Keratinocyte (primary cell): ENCODE data around the gene AGAP1. TPM values are rescaled to one million over a fixed set of nuclear protein-coding genes. Genes with fewer than 3 reads are reported as not detected.

Experiments
- DNase-seq: peaks from one replicate; pipeline ENCODE4 v3.0.0-alpha.2; 2011; ENCODE audit warnings: low read depth, missing footprints, low spot score
- FAIRE-seq: peaks from 2 replicates; lab custom pipeline; 2011; peaks lifted over from hg19 to GRCh38; lab: Jason Lieb, UNC
- H2AFZ ChIP-seq: 2 replicates; pipeline ENCODE4 v1.6.0; 2012; ENCODE audit warnings: low read length, control low read depth, inconsistent platforms; ENCODE audit not compliant: control insufficient read depth
- H3K27ac ChIP-seq: 2 replicates; pipeline ENCODE4 v1.5.1; 2011; ENCODE audit warnings: low read length; ENCODE audit not compliant: control insufficient read depth, insufficient read depth
- H3K27me3 ChIP-seq: 3 replicates; pipeline ENCODE4 v1.6.0; 2011; ENCODE audit warnings: low read length; ENCODE audit not compliant: control insufficient read depth, insufficient read depth; ENCODE audit errors: extremely low read depth
- H3K36me3 ChIP-seq, 2 experiments: 2 replicates in 1 of 2; 3 replicates in 1 of 2; pipeline ENCODE4 v1.5.1; 2011; ENCODE audit warnings: low read length in 2 of 2, mild to moderate bottlenecking in 1 of 2; ENCODE audit not compliant: control insufficient read depth in 2 of 2, insufficient read depth in 2 of 2; ENCODE audit errors: extremely low read depth in 1 of 2
- H3K4me1 ChIP-seq: 3 replicates; pipeline ENCODE4 v1.5.1; 2011; ENCODE audit warnings: low read length; ENCODE audit not compliant: control insufficient read depth, insufficient read depth; ENCODE audit errors: extremely low read depth
- H3K4me2 ChIP-seq: 3 replicates; pipeline ENCODE4 v1.6.0; 2011; ENCODE audit warnings: low read depth, low read length; ENCODE audit not compliant: control insufficient read depth, insufficient read depth; ENCODE audit errors: extremely low read depth
- H3K4me3 ChIP-seq, 3 experiments: fragments of 200-600 bp in 1 of 3; sonication (generic) in 1 of 3; 2 replicates in 2 of 3; 3 replicates in 1 of 3; pipeline ENCODE4 v1.5.1; 2011 to 2016; ENCODE audit warnings: low read length in 3 of 3, mild to moderate bottlenecking in 3 of 3, control low read depth in 2 of 3, inconsistent platforms in 1 of 3, low read depth in 1 of 3, mixed read lengths in 1 of 3, mixed run types in 1 of 3, moderate library complexity in 1 of 3; ENCODE audit not compliant: control insufficient read depth in 2 of 3, insufficient read depth in 2 of 3; ENCODE audit errors: extremely low read depth in 1 of 3
- H3K79me2 ChIP-seq: 2 replicates; pipeline ENCODE4 v1.6.0; 2012; ENCODE audit warnings: low read length; ENCODE audit not compliant: control insufficient read depth, insufficient read depth
- H3K9ac ChIP-seq: 3 replicates; pipeline ENCODE4 v1.6.0; 2011; ENCODE audit warnings: low read length; ENCODE audit not compliant: control insufficient read depth, insufficient read depth; ENCODE audit errors: extremely low read depth
- H3K9me1 ChIP-seq: 3 replicates; pipeline ENCODE4 v1.6.0; 2011; ENCODE audit warnings: low read length; ENCODE audit not compliant: control insufficient read depth, insufficient read depth; ENCODE audit errors: extremely low read depth
- H3K9me3 ChIP-seq: 2 replicates; pipeline ENCODE4 v1.5.1; 2012; ENCODE audit warnings: low read depth, low read length; ENCODE audit not compliant: control insufficient read depth
- H4K20me1 ChIP-seq: 3 replicates; pipeline ENCODE4 v1.6.0; 2011; ENCODE audit warnings: low read length; ENCODE audit not compliant: control insufficient read depth, insufficient read depth; ENCODE audit errors: extremely low read depth
- EZH2 ChIP-seq: IDR thresholded peaks from one replicate; pipeline ENCODE4 v1.6.1; 2012; ENCODE audit warnings: inconsistent platforms, mild to moderate bottlenecking, low read length, moderate library complexity
- dilution Hi-C: fragments of 300-500 bp; cut with MboI; formaldehyde crosslinking; loops from one replicate; pipeline ENCODE4 v1.7.0; 2020; ENCODE audit warnings: low sequenced_read_pairs; ENCODE audit not compliant: extremely low pct_ligation_motif_present
- polyA plus RNA-seq, 5 experiments: library from polyadenylated mRNA; depleted of rRNA in 3 of 5; stranded (reverse) in 3 of 5; stranded (forward) in 1 of 5; unstranded in 1 of 5; fragments of >200 nt; gene quantifications; 1 replicate in 1 of 5; 2 replicates in 3 of 5; 3 replicates in 1 of 5; pipeline versions ENCODE4 v1.2.1 to v1.2.3, GENCODE V29; 2011 to 2012; ENCODE audit warnings: missing spikeins in 2 of 5, low read depth in 1 of 5, low replicate concordance in 1 of 5
- TF ChIP-seq, protein P1 (sequence below), 3 experiments: IDR thresholded peaks in 1 of 3; conservative IDR thresholded peaks in 1 of 3; optimal IDR thresholded peaks in 1 of 3; 2 replicates in 2 of 3; 3 replicates in 1 of 3; pipeline versions ENCODE3 to v1.5.1; 2011; ENCODE audit warnings: low read length in 3 of 3, mild to moderate bottlenecking in 3 of 3, moderate library complexity in 2 of 3, control low read depth in 1 of 3, inconsistent platforms in 1 of 3; ENCODE audit not compliant: insufficient read depth in 2 of 3; ENCODE audit errors: extremely low read depth in 1 of 3

The AGAP1 gene
- polyA plus RNA-seq, 1 donor (not counting 4 experiments of a cell fraction or from before 2014, with no cell fraction given), result 12.6 TPM

DNA sequence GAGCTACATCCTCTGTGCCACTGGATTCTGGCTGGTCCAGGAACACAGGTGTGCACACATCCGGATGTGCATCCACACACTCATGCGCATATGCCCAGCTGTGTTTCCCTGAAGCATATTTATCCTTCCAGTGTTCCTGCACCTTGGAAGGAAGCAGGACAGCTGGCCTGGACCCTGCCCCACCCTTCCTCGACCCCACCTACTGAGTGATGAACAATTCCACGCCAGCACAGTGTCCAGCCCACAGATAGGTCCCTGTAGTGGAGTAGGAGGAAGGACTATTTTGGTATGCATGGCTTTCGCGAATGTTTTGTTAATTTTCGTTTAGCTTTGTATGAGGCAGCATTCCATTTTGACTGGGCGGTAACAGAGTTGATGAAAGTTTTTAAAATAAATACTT lies 211.5 kb downstream of the AGAP1 start:
- Histone ChIP-seq H2AFZ (no peak overlapping the region), H3K9me1 (peaks cover 4% of the 10 kb centered on the region), H3K9me3 (no peaks in the 10 kb centered on the region), H3K27ac (no peak overlapping the region), H3K9ac (no peak overlapping the region), H3K4me2 (no peak overlapping the region), H3K79me2 (peaks cover 23% of the 10 kb centered on the region), H3K4me1 (peaks cover 29% of the 10 kb centered on the region), H3K36me3 (no peaks in the 10 kb centered on the region), H4K20me1 (no peaks in the 10 kb centered on the region), H3K27me3 (no peaks in the 10 kb centered on the region), H3K4me3 (no peak overlapping the region)
- dilution Hi-C loops, result no loop called here
- DNase-seq, result no peak
- TF ChIP-seq EZH2, result no peak
- TF ChIP-seq, protein P1, sequence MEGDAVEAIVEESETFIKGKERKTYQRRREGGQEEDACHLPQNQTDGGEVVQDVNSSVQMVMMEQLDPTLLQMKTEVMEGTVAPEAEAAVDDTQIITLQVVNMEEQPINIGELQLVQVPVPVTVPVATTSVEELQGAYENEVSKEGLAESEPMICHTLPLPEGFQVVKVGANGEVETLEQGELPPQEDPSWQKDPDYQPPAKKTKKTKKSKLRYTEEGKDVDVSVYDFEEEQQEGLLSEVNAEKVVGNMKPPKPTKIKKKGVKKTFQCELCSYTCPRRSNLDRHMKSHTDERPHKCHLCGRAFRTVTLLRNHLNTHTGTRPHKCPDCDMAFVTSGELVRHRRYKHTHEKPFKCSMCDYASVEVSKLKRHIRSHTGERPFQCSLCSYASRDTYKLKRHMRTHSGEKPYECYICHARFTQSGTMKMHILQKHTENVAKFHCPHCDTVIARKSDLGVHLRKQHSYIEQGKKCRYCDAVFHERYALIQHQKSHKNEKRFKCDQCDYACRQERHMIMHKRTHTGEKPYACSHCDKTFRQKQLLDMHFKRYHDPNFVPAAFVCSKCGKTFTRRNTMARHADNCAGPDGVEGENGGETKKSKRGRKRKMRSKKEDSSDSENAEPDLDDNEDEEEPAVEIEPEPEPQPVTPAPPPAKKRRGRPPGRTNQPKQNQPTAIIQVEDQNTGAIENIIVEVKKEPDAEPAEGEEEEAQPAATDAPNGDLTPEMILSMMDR (optimal IDR thresholded peaks at IDR 0.05 in 1 of 3, IDR thresholded peaks at IDR 0.05 in 1 of 3, conservative IDR thresholded peaks at IDR 0.05 in 1 of 3; ENCODE audit: extremely low read depth in 1 of 3, insufficient read depth in 2 of 3, low read length in 3 of 3), result no peak
- FAIRE-seq, result no peak

DNA sequence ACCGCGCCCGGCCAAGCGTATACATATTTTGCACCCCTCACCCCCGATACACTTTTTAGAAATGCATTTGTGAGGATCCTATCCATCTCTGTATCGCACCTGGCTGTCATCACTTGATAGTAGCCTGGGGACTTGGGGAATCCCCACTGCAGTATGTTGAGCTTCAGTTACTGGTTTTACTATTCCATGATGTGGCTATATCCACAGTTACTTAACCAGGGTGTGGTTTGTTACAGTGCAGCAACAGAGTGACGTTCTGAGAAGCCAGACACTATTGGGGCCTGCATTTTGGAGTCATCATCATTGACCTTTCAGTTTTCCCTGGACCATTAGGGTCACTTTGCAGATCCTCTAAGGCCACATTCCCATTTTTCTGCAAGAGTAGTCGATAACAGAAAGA lies 212.7 kb downstream of the AGAP1 start:
- Histone ChIP-seq H2AFZ (no peak overlapping the region), H3K9me1 (peaks cover 2% of the 10 kb centered on the region), H4K20me1 (no peaks in the 10 kb centered on the region), H3K9ac (no peak overlapping the region), H3K36me3 (peaks cover 0 to under 1% of the 10 kb centered on the region in 2 experiments), H3K4me1 (peaks cover 29% of the 10 kb centered on the region), H3K27ac (no peak overlapping the region), H3K27me3 (no peaks in the 10 kb centered on the region), H3K4me3 (no peak overlapping the region), H3K4me2 (no peak overlapping the region), H3K9me3 (no peaks in the 10 kb centered on the region), H3K79me2 (peaks cover 20% of the 10 kb centered on the region)
- FAIRE-seq (peak; percentile 5), DNase-seq (no peak)
- no peak for TF ChIP-seq EZH2
- TF ChIP-seq, protein P1 (optimal IDR thresholded peaks at IDR 0.05 in 1 of 3, IDR thresholded peaks at IDR 0.05 in 1 of 3, conservative IDR thresholded peaks at IDR 0.05 in 1 of 3; ENCODE audit: extremely low read depth in 1 of 3, insufficient read depth in 2 of 3, low read length in 3 of 3), result no peak
- dilution Hi-C loops, result no loop called here
